Esophagus muscularis mucosa (tissue), 4 donors: ENCODE data around the gene CCDC12.
A peak's percentile ranks its signal among the peaks of the same experiment; 100 is the strongest.

Experiments used
- CTCF ChIP-seq, 3 experiments: fragments of 200-600 bp in 2 of 3; fragments of 450-650 bp in 1 of 3; sonication (generic) in 2 of 3; IDR thresholded peaks; one replicate each; pipeline ENCODE4 v1.5.1; 2017 to 2019; ENCODE audit warnings: antibody characterized with exemption in 3 of 3, mild to moderate bottlenecking in 2 of 3, moderate library complexity in 1 of 3
- EP300 ChIP-seq: sonication (generic); formaldehyde crosslinking; IDR thresholded peaks from one replicate; pipeline ENCODE4 v1.6.1; 2017; ENCODE audit warnings: antibody characterized with exemption
- POLR2A ChIP-seq: fragments of 450-650 bp; IDR thresholded peaks from one replicate; pipeline ENCODE4 v1.6.1; 2017; ENCODE audit warnings: antibody characterized with exemption, moderate library complexity, mild to moderate bottlenecking, low read depth
- POLR2AphosphoS5 ChIP-seq, 2 donors: sonication (generic); formaldehyde crosslinking; IDR thresholded peaks; one replicate each; pipeline ENCODE4 v1.6.1; 2017; ENCODE audit warnings: antibody characterized with exemption in 2 of 2

GRCh38 chr3:46970391-46971091 lies 6.0 kb downstream of the CCDC12 start:
- TF ChIP-seq CTCF (IDR thresholded peaks at IDR 0.05) (no peak), EP300 (no peak), POLR2AphosphoS5 (IDR thresholded peaks at IDR 0.05) (peak; percentile 55 to 69), POLR2A (no peak)
